DMS 273 (cell line): ENCODE measurements around the gene SNX8.

Experiments used
- DNase-seq: peaks from one replicate; lab custom pipeline; 2025; ENCODE audit not compliant: unreplicated experiment; lab: John Stamatoyannopoulos, UW

Gene SNX8

DNA sequence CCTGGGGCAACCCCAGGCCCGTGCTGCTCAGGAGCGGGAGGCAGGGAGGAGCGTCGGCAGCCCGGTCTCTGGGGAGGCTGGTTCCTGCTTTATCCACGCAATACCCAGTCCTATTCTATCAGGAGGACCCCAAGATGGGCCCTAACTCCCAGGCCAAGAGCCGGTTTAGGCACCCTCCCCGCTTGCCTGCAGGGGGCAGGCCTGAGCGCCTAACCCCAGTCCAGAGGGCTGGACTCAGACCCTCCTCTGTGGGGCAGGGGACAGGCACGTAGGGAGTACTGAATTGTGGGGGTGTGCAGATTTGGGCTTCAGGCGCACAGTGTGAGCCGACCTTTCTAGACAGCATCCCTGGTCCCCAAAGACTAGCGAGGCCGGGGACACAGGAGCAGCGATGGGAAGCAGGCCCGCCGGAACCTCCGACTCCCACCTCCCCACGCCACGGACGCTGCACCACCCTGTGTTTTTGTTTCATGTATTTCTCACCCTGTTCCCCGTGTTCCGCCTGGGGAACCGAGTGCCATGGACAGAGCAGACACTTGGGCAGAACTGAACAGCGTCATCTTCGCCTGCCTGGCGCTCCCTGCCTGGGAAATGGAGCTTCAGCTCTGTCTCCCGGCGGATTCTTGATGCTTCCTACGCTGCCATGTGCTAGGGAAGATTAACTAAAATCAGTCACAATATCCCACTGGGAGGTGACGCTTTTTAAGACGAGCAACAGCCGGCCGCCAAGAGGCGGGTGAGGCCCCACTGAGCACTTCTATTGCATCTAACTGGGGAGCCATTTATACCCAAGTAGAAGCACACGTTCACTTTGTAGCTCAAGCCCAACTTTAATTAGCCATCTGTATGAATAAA lies 66.9 kb downstream of the SNX8 start:
- peak; percentile 67 for DNase-seq

DNA sequence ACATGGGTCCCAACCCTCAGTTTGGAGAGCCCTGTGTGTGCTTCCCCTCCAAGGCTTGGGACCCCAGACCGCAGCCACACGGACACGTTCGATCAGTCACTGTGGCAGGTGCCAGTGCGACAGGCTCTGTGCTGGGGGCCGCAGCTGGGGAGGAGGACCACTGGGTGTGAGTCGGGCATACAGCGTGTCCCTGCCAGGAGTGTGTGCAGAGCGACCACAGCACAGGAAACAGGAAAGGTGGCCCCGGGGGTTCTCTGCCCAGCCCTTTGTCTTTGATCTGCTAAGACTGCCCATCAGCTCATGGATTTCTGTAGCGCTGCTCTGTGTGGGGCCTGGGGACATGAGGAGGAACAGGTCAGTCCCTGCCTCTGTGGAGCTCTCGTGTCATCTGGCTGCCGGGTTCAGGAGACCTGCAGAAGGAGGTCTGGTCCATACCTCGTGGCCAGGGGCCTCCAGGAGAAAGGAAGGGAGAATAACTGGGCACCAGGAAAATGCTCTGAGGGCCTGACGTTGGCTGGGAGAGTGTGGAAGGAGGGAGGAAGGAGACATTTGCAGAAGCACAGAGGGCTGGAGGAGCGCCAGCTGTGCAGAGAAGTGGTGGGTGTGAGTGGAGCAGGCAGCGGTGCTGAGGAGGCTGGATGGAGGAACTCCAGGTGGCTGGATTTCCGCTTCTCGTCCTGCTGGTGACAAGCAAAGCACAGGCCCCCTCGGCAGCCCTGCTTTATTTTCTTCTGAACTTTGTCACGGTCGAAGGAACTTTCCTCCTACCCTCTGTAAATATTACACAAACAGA lies 68.2 kb downstream of the SNX8 start:
- DNase-seq, result peak; percentile 63

- no peak for DNase-seq
Observed at GRCh38 chr7:2244404-2244995, 69.7 kb downstream of the SNX8 start.

- DNase-seq, result no peak
Observed at GRCh38 chr7:2243458-2243857, 70.8 kb downstream of the SNX8 start.

GRCh38 chr7:2242541-2243429 lies 71.5 kb downstream of the SNX8 start:
- peak; percentile 91 for DNase-seq

DNA sequence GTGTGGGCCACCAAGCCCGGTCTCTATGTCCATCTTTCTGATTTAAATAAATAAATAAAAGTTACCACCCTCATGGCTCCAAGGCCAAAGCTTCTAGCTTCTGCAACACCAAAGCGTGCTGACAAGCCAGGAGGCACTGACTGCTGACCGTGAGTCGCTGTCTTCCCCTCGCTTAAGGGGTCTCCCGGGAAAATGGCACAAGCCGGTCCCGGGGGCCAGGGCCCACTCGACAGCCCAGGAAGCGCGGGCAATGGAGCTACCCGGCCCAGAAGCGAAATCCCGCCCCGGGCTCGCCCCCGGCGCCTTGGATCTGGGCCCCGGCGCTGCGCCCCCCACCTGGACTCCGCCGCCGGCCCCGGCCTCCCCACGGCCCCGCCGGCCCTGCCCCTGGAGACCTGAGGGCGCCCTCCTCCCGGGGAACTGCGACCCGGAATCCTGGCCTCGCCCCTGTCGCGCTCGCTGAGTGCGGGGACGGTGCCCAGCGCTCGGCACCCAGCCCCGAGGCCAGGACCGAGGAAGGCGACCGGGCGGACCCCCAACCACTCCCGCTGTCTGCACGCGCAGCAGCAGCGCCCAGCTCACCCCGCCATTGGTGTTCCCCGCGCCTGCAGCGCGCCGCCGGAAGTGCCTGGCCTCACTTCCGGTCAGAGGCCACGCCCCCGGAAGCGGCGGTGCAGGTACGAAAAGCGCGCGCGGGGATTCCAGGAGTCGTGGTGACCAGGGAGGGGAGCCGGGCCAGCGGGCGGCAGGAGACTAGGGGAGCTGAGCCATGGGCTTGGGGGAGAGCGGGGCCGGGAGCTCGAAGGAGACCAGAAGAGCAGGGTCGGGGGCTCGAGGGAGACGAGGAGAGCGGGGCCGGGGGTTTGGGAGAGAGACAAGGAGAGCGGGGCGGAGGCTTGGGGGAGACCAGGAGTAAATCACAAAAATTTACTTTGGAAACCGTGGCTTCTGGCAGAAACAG lies 72.4 kb downstream of the SNX8 start, which contains the start of the genes MRM2 and NUDT1:
MRM2 (minus strand) TSS at position 626 of the 961 bp plus-strand sequence; CDS start at position 590, 36 bp downstream.
NUDT1 (plus strand) TSS at position 647 of the 961 bp plus-strand sequence. CDS start 2,349 bp downstream, outside the sequence.
- peak; percentile 92 for DNase-seq

GRCh38 chr7:2239242-2239641 lies 75.0 kb downstream of the SNX8 start:
- no peak for DNase-seq

DNA sequence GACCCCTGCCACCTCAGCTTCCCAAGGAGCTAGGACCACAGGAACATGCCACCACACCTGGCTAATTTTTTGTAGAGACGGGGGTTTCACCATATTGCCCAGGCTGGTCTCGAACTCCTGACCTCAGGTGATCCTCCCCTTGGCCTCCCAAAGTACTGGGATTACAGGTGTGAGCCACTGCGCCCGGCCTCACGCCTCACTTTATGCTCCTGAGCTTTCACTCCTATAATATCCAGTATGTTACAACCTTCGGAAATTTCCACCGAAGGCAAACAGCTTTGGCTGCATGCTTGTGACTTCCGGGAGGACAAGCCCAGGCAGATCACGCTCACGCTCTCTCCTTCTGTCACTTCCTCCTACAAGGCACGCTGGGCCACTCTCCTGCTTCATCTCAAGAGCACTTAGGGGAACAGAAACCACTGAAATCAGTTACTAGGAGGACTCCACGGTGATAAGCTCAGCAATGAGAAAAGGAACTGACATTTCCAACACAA lies 77.1 kb downstream of the SNX8 start:
- DNase-seq, result peak; percentile 52

GRCh38 chr7:2233926-2234325 lies 80.3 kb downstream of the SNX8 start:
- no peak for DNase-seq

- DNase-seq, result peak; percentile 99
Observed at GRCh38 chr7:2232766-2233520, 81.3 kb downstream of the SNX8 start, which contains the start of gene MAD1L1. MAD1L1 (minus strand) TSS chr7:2232945; CDS start chr7:2230133, 2,812 bp downstream.

DNA sequence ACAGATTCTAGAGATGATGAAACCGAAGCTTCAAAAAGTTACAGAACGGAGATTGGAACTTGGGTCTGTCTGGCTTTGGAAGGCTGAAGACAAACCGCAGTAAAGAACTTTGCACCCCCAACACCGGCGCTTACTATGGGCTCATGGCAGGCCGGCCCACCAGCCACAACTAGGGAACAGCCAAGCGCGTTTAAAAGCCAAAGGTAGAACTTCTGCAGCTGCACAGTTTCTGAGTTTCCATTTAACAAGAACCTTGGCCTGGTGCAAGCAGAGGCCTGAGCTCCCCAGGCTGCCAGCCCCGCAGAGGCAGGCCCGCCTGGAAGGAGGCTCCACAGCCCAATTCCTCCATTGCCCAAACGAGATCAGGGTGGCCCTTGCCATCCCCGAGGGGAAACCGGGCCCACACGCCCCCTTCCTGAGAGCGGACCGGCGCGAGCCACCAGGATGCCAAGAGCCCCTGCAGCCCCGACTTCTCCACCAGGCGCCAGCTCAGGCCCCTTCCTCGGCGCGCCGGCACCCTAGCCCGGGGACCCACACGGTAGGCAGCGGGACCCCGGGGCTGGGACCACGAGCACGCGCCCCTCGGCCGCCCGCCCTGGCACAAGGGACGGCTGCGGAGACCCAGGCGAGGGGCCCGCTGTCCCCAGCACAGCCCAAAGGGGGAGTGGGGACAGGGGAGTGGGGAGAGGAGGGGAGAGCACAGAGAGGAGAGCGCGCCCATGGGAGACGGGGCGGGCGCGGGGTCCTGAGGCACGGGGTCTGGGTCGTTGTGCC lies 82.1 kb downstream of the SNX8 start:
- DNase-seq, result peak; percentile 75

DNA sequence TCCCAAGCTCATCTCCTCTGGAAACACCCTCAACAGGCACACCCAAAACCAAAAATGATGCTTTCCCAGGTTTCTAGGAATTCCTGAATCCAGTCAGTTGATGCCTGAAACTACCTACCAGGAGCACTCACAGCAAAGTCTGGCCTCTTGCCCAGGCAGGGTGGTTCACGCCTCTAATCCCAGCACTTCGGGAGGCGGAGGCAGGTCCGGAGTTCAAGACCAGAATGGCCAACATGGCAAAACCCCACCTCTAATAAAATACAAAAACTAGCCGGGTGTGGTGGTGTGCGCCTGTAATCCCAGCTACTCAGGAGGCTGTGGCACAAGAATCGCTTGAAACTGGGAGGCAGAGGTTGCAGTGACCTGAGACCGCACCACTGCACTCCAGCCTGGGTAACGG lies 83.4 kb downstream of the SNX8 start:
- DNase-seq, result no peak

DNA sequence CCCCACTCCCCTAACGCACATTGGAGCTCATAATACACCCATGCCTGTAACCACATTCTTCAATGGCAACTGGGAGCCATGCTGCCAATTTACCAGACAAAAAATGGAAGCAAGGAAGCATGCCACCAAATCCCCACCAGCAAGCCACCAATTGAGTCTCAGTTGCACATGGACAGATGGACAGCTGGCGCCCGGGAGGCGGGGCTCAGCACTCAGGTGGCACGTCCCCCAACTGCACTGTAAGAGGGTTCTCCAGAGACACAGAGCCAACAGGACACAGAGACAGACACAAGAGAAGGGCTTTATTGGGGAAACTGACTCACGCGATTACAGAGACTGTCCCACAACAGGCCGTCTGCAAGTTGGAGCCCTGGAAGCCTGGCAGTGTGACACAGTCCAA lies 84.0 kb downstream of the SNX8 start:
- no peak for DNase-seq

DNA sequence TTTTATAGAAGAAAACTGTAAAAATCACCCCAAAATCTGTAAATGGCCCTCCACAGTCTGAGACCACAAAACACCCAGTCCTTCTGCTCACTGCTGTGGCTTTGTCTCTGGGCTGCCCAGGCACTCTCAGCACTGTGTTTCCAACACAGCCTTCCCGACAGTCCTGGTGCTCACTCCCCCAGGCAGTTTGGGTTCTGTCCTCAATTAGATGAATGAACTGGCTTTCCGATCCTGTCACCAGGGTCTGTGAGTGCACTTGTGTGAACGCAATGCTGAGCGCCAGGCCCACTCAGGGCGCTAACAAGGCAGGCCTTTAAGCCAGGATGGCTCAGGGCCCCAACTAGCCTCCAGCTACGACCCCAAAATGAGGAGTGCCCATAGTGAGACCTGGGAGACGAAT lies 84.8 kb downstream of the SNX8 start:
- no peak for DNase-seq

DNA sequence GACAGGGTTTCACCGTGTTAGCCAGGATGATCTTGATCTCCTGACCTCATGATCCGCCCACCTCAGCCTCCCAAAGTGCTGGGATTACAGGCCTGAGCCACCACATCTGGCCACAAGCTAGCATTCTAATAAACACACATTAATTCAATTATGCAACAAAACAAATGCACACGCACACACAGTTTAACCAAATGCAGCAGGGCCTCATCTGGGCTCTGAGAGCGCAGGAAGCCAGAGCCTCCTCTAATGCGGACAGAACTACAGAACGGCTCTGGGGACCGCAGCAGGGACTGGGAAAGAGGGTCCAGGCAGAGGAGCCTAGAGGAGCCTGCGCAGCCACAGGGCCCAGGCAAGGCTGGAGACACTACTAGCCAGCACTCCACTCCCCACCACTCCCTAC lies 85.3 kb downstream of the SNX8 start:
- DNase-seq, result no peak

GRCh38 chr7:2227699-2228098 lies 86.5 kb downstream of the SNX8 start:
- DNase-seq, result no peak

DNA sequence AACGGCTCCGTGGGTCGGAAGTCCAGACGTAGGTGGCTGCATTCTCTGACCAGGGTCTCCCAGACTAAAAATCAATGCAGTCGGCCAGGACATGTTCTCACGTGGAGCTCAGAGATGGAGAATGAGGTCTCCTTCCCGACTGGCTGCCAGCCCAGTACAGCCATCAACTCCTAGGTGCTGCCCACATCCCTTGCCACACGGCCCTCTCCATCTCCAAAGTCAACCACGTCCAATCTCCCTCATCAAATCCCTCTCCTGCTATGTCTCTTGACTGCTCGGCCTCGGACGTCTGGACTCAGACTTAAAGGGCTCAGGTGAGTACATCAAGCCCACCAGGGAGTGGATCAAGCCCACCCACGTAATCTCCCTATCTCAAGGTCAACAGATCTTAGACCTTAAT lies 88.4 kb downstream of the SNX8 start:
- no peak for DNase-seq

GRCh38 chr7:2225336-2225735 lies 88.9 kb downstream of the SNX8 start:
- no peak for DNase-seq
